Endodermal cell (in vitro differentiated cells): ENCODE data around the gene NAPB. TPM values are rescaled to one million over a fixed set of nuclear protein-coding genes. Genes with fewer than 3 reads are reported as not detected.

Experiments
- DNase-seq: peaks from one replicate; pipeline ENCODE4 v3.0.0-alpha.2; 2017
- H3K27ac ChIP-seq: 2 replicates; pipeline ENCODE4 v1.5.1; 2013; ENCODE audit warnings: mild to moderate bottlenecking, low read depth, low read length, moderate library complexity
- H3K27me3 ChIP-seq: 2 replicates; pipeline ENCODE4 v1.6.1; 2013; ENCODE audit warnings: mild to moderate bottlenecking, low read length, moderate library complexity; ENCODE audit not compliant: insufficient read depth, control insufficient read depth, poor library complexity, severe bottlenecking
- H3K36me3 ChIP-seq: 2 replicates; pipeline ENCODE4 v1.7.0; 2013; ENCODE audit warnings: mild to moderate bottlenecking, low read length, moderate library complexity; ENCODE audit not compliant: control insufficient read depth, insufficient read depth
- H3K4me1 ChIP-seq: one replicate; pipeline ENCODE4 v1.7.0; 2013; ENCODE audit warnings: low read length; ENCODE audit not compliant: control insufficient read depth, insufficient read depth
- H3K4me3 ChIP-seq: 2 replicates; pipeline ENCODE4 v1.5.1; 2013; ENCODE audit warnings: mild to moderate bottlenecking, low read length, moderate library complexity
- H3K9ac ChIP-seq: 2 replicates; pipeline ENCODE4 v1.6.1; 2013; ENCODE audit warnings: mild to moderate bottlenecking, low read length, moderate library complexity; ENCODE audit not compliant: poor library complexity, severe bottlenecking; ENCODE audit errors: extremely low read depth
- H3K9me3 ChIP-seq: 2 replicates; pipeline ENCODE4 v1.6.1; 2013; ENCODE audit warnings: mild to moderate bottlenecking, low read length, moderate library complexity; ENCODE audit not compliant: control insufficient read depth
- H3K27ac Mint-ChIP-seq: 2 replicates; pipeline ENCODE4 v1.8.0; 2020; ENCODE audit warnings: mixed read lengths
- H3K27me3 Mint-ChIP-seq: 2 replicates; pipeline ENCODE4 v1.8.0; 2021; ENCODE audit warnings: mild to moderate bottlenecking, mixed read lengths; ENCODE audit not compliant: insufficient read depth
- H3K36me3 Mint-ChIP-seq: 2 replicates; pipeline ENCODE4 v1.8.0; 2020; ENCODE audit warnings: low read depth, mixed read lengths
- H3K4me1 Mint-ChIP-seq: 2 replicates; pipeline ENCODE4 v1.8.0; 2020; ENCODE audit warnings: mixed read lengths
- H3K4me3 Mint-ChIP-seq: 2 replicates; pipeline ENCODE4 v1.8.0; 2020; ENCODE audit warnings: mild to moderate bottlenecking, moderate library complexity, mixed read lengths
- H3K9me3 Mint-ChIP-seq: 2 replicates; pipeline ENCODE4 v1.8.0; 2020; ENCODE audit warnings: mild to moderate bottlenecking, mixed read lengths
- CTCF ChIP-seq: fragments of 200-600 bp; sonication (generic); conservative IDR thresholded peaks from 2 replicates; pipeline ENCODE4 v1.5.0; 2021; ENCODE audit warnings: antibody characterized with exemption, mild to moderate bottlenecking
- WGBS, 2 experiments: methylation state at CpG; one replicate each; pipeline versions ENCODE4 v1.1.5 to v1.1.7; 2013; ENCODE audit warnings: missing lambda C conversion rate in 2 of 2, mixed read lengths in 1 of 2; ENCODE audit not compliant: insufficient coverage in 1 of 2, insufficient read length in 1 of 2; 5-methylcytosine and 5-hydroxymethylcytosine counted together
- total RNA-seq, 2 donors: library from RNA; stranded (reverse); fragmentation: NEBNext Ultra II Directional in 1 of 2; extraction: Animal tissue kit (Norgen Biotek cat#: 25700) in 1 of 2; gene quantifications; 2 replicates in 1 of 2; 3 replicates in 1 of 2; pipeline ENCODE4 v1.2.1, GENCODE V29; 2021

Gene NAPB
- total RNA-seq, 2 donors from 2014 or later = 15.7 to 16.5 TPM

- TF ChIP-seq CTCF = no peak
- no peaks in the 10 kb centered on the region for H3K9me3 Mint-ChIP-seq
- H3K4me1 Mint-ChIP-seq = no peaks in the 10 kb centered on the region
- WGBS, 2 experiments = 83 to 88% methylated on average over 5 of the region's 5 CpGs
- no peak overlapping the region for H3K4me3 Mint-ChIP-seq
- Histone ChIP-seq H3K4me3 (no peak overlapping the region), H3K27me3 (no peaks in the 10 kb centered on the region), H3K9ac (no peak overlapping the region), H3K4me1 (no peaks in the 10 kb centered on the region), H3K36me3 (peaks cover 83% of the 10 kb centered on the region), H3K9me3 (no peaks in the 10 kb centered on the region), H3K27ac (no peak overlapping the region)
- peak overlapping the region; percentile 64 for H3K27ac Mint-ChIP-seq
- peaks cover 79% of the 10 kb centered on the region for H3K36me3 Mint-ChIP-seq
- no peaks in the 10 kb centered on the region for H3K27me3 Mint-ChIP-seq
- no peak for DNase-seq
Measured at GRCh38 chr20:23374441-23374840, 46.8 kb downstream of the NAPB start.

- Histone ChIP-seq H3K4me1 (no peaks in the 10 kb centered on the region), H3K9me3 (no peaks in the 10 kb centered on the region), H3K36me3 (peaks cover 94% of the 10 kb centered on the region), H3K27me3 (no peaks in the 10 kb centered on the region), H3K27ac (no peak overlapping the region), H3K4me3 (no peak overlapping the region), H3K9ac (no peak overlapping the region)
- no peaks in the 10 kb centered on the region for H3K9me3 Mint-ChIP-seq
- no peak for TF ChIP-seq CTCF
- peaks cover 74% of the 10 kb centered on the region for H3K36me3 Mint-ChIP-seq
- no peaks in the 10 kb centered on the region for H3K27me3 Mint-ChIP-seq
- 91 to 100% methylated on average over 3 to 4 of the region's 4 CpGs for WGBS, 2 experiments
- H3K27ac Mint-ChIP-seq = no peak overlapping the region
- H3K4me1 Mint-ChIP-seq = peaks cover 6% of the 10 kb centered on the region
- DNase-seq = no peak
- no peak overlapping the region for H3K4me3 Mint-ChIP-seq
Measured at GRCh38 chr20:23371496-23371895, 49.8 kb downstream of the NAPB start.

- Mint-ChIP-seq H3K9me3 (no peaks in the 10 kb centered on the region), H3K4me1 (peaks cover 10% of the 10 kb centered on the region), H3K36me3 (peaks cover 71% of the 10 kb centered on the region), H3K27me3 (no peaks in the 10 kb centered on the region), H3K4me3 (no peak overlapping the region), H3K27ac (no peak overlapping the region)
- Histone ChIP-seq H3K36me3 (peaks cover 94% of the 10 kb centered on the region), H3K9me3 (no peaks in the 10 kb centered on the region), H3K9ac (no peak overlapping the region), H3K27me3 (no peaks in the 10 kb centered on the region), H3K4me3 (no peak overlapping the region), H3K4me1 (no peaks in the 10 kb centered on the region), H3K27ac (no peak overlapping the region)
- no peak for TF ChIP-seq CTCF
- WGBS, 2 experiments = 94 to 100% methylated on average over 3 of the region's 3 CpGs
- DNase-seq = no peak
Measured at GRCh38 chr20:23370873-23371272, 50.4 kb downstream of the NAPB start.
